HepG2 (cell line): ENCODE data around the gene AXIN2. TPM values are rescaled to one million over a fixed set of nuclear protein-coding genes. Genes with fewer than 3 reads are reported as not detected.

Experiments
- ELF4 ChIP-seq: sonication (generic); formaldehyde crosslinking; IDR thresholded peaks from 2 replicates; pipeline ENCODE4 v1.5.0; 2020; ENCODE audit warnings: missing genetic modification reagents, mild to moderate bottlenecking, moderate library complexity, borderline replicate concordance
- FOXA1 ChIP-seq, 2 experiments: fragments of 450-650 bp in 1 of 2; sonication (generic) in 1 of 2; formaldehyde crosslinking in 1 of 2; IDR thresholded peaks; 2 replicates each; pipeline versions ENCODE4 v1.4.0 to v1.6.1; 2016 to 2020; ENCODE audit warnings: missing genetic modification reagents in 1 of 2
- FOXA3 ChIP-seq: IDR thresholded peaks from 2 replicates; pipeline ENCODE4 v1.6.1; 2016; ENCODE audit warnings: missing genetic modification reagents, missing compliant biosample characterization
- ISX ChIP-seq: sonication (generic); formaldehyde crosslinking; conservative IDR thresholded peaks from 2 replicates; pipeline ENCODE4 v1.5.0; 2020; ENCODE audit warnings: missing genetic modification reagents
- MYPOP ChIP-seq: sonication (generic); formaldehyde crosslinking; IDR thresholded peaks from 2 replicates; pipeline ENCODE4 v1.8.1; 2023; ENCODE audit warnings: mild to moderate bottlenecking, moderate library complexity, missing genetic modification reagents
- NFIC ChIP-seq: IDR thresholded peaks from 2 replicates; pipeline ENCODE4 v1.6.1; 2012; ENCODE audit warnings: mild to moderate bottlenecking, low read length, inconsistent platforms
- POLR2AphosphoS5 ChIP-seq: IDR thresholded peaks from 2 replicates; pipeline ENCODE4 v1.6.1; 2012; ENCODE audit warnings: low read depth, low read length
- RXRB ChIP-seq: IDR thresholded peaks from 2 replicates; pipeline ENCODE4 v1.6.1; 2016; ENCODE audit warnings: borderline replicate concordance, missing genetic modification reagents, missing compliant biosample characterization
- SOX5 ChIP-seq: IDR thresholded peaks from 2 replicates; pipeline ENCODE4 v1.6.1; 2016; ENCODE audit warnings: borderline replicate concordance
- ZFP62 ChIP-seq: sonication (generic); formaldehyde crosslinking; IDR thresholded peaks from 2 replicates; pipeline ENCODE4 v1.4.0; 2020; ENCODE audit warnings: missing genetic modification reagents
- ZNF496 ChIP-seq: sonication (generic); formaldehyde crosslinking; IDR thresholded peaks from 2 replicates; pipeline ENCODE4 v1.8.1; 2023; ENCODE audit warnings: mild to moderate bottlenecking, moderate library complexity, missing genetic modification reagents; ENCODE audit not compliant: insufficient replicate concordance
- ZNF724P ChIP-seq: sonication (generic); formaldehyde crosslinking; IDR thresholded peaks from 2 replicates; pipeline ENCODE4 v1.8.0; 2022; ENCODE audit warnings: missing genetic modification reagents, borderline replicate concordance
- ZNF800 ChIP-seq: sonication (generic); formaldehyde crosslinking; IDR thresholded peaks from 2 replicates; pipeline ENCODE4 v1.4.0; 2020; ENCODE audit warnings: missing genetic modification reagents
- ZNF83 ChIP-seq: sonication (generic); formaldehyde crosslinking; IDR thresholded peaks from 2 replicates; pipeline ENCODE4 v1.4.0; 2020; ENCODE audit warnings: missing genetic modification reagents, mild to moderate bottlenecking, borderline replicate concordance
- ZNF878 ChIP-seq: sonication (generic); formaldehyde crosslinking; IDR thresholded peaks from 2 replicates; pipeline ENCODE4 v1.8.1; 2023; ENCODE audit warnings: mild to moderate bottlenecking, missing genetic modification reagents, moderate library complexity
- polyA plus RNA-seq, 8 experiments: library from polyadenylated mRNA; depleted of rRNA in 3 of 8; stranded (reverse) in 7 of 8; unstranded in 1 of 8; fragments of >200 nt; fragmentation: Illumina TruSeq in 4 of 8; extraction: Trizol in 4 of 8; gene quantifications; 2 replicates each; pipeline versions ENCODE4 v1.2.1 to v1.2.3, GENCODE V29; 2011 to 2016; ENCODE audit warnings: low read depth in 4 of 8, missing spikeins in 1 of 8, mixed read lengths in 1 of 8; ENCODE audit not compliant: insufficient read depth in 1 of 8
- total RNA-seq, 5 experiments: library from RNA; depleted of rRNA; stranded (reverse); fragments of >200 nt; fragmentation: Illumina TruSeq; extraction: Trizol; gene quantifications; 2 replicates each; pipeline ENCODE4 v1.2.3, GENCODE V29; 2016; ENCODE audit warnings: low read depth in 1 of 5
- TF ChIP-seq, protein P1 (sequence below): sonication (generic); formaldehyde crosslinking; IDR thresholded peaks from 2 replicates; pipeline ENCODE4 v1.5.1; 2020; ENCODE audit warnings: missing genetic modification reagents, mild to moderate bottlenecking, borderline replicate concordance
- TF ChIP-seq, protein P2 (sequence below): sonication (generic); formaldehyde crosslinking; conservative IDR thresholded peaks from 2 replicates; pipeline ENCODE4 v1.5.0; 2020; ENCODE audit warnings: missing genetic modification reagents
- TF ChIP-seq, protein P3 (sequence below): sonication (generic); formaldehyde crosslinking; IDR thresholded peaks from 2 replicates; pipeline ENCODE4 v1.5.1; 2020; ENCODE audit warnings: mild to moderate bottlenecking, missing genetic modification reagents, borderline replicate concordance

Gene AXIN2
- total and polyA plus RNA-seq, 2 of the 13 experiments (the other 11 are each of a cell fraction or from before 2014, with no cell fraction given), result 58.6 to 63.4 TPM

DNA sequence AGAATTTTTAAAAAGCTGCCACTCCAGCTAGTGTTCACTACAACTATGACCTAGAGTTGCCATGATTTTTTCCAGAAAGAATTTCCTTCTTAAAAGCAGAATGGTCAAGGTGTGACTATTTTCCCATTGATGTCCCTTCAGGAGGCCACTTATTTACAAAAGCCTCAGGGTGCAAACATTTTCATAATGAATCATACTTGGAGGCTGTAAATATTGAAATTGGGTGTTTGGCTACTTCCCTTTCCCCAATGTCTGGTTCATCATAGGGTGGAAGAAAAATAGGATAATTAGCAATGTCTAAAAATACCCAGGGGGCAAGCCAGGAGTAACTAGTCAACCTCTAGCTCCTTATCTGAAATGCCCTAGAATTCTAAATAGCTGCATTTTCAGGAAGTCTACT lies 18.8 kb downstream of the AXIN2 start (continued):
- TF ChIP-seq ZNF724P (no peak), ZNF83 (CRISPR knock-in tag) (no peak), MYPOP (no peak), ISX (CRISPR knock-in tag) (no peak), ELF4 (CRISPR knock-in tag) (no peak), FOXA3 (peak; percentile 80), ZNF496 (CRISPR knock-in tag) (no peak), NFIC (peak; percentile 66; the same call in 1 of the 2 replicates), SOX5 (CRISPR knock-in tag) (peak; percentile 55; the same call in 1 of the 2 replicates), ZNF800 (CRISPR knock-in tag) (no peak), ZFP62 (CRISPR knock-in tag) (no peak), FOXA1 (IDR thresholded peaks at IDR 0.05) (peak; percentile 70), FOXA1 (CRISPR knock-in tag; IDR thresholded peaks at IDR 0.05) (no peak), RXRB (peak; percentile 43; the same call in 1 of the 2 replicates), ZNF878 (peak; percentile 32; the same call in 1 of the 2 replicates), POLR2AphosphoS5 (no peak)
- TF ChIP-seq, protein P1, sequence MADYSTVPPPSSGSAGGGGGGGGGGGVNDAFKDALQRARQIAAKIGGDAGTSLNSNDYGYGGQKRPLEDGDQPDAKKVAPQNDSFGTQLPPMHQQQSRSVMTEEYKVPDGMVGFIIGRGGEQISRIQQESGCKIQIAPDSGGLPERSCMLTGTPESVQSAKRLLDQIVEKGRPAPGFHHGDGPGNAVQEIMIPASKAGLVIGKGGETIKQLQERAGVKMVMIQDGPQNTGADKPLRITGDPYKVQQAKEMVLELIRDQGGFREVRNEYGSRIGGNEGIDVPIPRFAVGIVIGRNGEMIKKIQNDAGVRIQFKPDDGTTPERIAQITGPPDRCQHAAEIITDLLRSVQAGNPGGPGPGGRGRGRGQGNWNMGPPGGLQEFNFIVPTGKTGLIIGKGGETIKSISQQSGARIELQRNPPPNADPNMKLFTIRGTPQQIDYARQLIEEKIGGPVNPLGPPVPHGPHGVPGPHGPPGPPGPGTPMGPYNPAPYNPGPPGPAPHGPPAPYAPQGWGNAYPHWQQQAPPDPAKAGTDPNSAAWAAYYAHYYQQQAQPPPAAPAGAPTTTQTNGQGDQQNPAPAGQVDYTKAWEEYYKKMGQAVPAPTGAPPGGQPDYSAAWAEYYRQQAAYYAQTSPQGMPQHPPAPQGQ, result no peak
- TF ChIP-seq, protein P2, sequence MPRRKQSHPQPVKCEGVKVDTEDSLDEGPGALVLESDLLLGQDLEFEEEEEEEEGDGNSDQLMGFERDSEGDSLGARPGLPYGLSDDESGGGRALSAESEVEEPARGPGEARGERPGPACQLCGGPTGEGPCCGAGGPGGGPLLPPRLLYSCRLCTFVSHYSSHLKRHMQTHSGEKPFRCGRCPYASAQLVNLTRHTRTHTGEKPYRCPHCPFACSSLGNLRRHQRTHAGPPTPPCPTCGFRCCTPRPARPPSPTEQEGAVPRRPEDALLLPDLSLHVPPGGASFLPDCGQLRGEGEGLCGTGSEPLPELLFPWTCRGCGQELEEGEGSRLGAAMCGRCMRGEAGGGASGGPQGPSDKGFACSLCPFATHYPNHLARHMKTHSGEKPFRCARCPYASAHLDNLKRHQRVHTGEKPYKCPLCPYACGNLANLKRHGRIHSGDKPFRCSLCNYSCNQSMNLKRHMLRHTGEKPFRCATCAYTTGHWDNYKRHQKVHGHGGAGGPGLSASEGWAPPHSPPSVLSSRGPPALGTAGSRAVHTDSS, result no peak
- TF ChIP-seq, protein P3, sequence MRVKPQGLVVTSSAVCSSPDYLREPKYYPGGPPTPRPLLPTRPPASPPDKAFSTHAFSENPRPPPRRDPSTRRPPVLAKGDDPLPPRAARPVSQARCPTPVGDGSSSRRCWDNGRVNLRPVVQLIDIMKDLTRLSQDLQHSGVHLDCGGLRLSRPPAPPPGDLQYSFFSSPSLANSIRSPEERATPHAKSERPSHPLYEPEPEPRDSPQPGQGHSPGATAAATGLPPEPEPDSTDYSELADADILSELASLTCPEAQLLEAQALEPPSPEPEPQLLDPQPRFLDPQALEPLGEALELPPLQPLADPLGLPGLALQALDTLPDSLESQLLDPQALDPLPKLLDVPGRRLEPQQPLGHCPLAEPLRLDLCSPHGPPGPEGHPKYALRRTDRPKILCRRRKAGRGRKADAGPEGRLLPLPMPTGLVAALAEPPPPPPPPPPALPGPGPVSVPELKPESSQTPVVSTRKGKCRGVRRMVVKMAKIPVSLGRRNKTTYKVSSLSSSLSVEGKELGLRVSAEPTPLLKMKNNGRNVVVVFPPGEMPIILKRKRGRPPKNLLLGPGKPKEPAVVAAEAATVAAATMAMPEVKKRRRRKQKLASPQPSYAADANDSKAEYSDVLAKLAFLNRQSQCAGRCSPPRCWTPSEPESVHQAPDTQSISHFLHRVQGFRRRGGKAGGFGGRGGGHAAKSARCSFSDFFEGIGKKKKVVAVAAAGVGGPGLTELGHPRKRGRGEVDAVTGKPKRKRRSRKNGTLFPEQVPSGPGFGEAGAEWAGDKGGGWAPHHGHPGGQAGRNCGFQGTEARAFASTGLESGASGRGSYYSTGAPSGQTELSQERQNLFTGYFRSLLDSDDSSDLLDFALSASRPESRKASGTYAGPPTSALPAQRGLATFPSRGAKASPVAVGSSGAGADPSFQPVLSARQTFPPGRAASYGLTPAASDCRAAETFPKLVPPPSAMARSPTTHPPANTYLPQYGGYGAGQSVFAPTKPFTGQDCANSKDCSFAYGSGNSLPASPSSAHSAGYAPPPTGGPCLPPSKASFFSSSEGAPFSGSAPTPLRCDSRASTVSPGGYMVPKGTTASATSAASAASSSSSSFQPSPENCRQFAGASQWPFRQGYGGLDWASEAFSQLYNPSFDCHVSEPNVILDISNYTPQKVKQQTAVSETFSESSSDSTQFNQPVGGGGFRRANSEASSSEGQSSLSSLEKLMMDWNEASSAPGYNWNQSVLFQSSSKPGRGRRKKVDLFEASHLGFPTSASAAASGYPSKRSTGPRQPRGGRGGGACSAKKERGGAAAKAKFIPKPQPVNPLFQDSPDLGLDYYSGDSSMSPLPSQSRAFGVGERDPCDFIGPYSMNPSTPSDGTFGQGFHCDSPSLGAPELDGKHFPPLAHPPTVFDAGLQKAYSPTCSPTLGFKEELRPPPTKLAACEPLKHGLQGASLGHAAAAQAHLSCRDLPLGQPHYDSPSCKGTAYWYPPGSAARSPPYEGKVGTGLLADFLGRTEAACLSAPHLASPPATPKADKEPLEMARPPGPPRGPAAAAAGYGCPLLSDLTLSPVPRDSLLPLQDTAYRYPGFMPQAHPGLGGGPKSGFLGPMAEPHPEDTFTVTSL (CRISPR knock-in tag), result peak; percentile 77; the same call in 1 of the 2 replicates
